Stomach smooth muscle (tissue), 2 donors: Measurements from ENCODE around the gene AMIGO2.
"Not testable (repeated sequence)": the region's sequence is repeated elsewhere in the genome, so short reads cannot be mapped to it uniquely, and the experiment has no call there.

Experiments
- H3K27ac ChIP-seq: one replicate; pipeline ENCODE4 v1.7.0; 2013; ENCODE audit warnings: mild to moderate bottlenecking, low read length, inconsistent platforms
- H3K27me3 ChIP-seq, 2 donors: one replicate each; pipeline ENCODE4 v1.7.0; 2013; ENCODE audit warnings: low read length in 2 of 2; ENCODE audit not compliant: insufficient read depth in 2 of 2, control insufficient read depth in 1 of 2
- H3K36me3 ChIP-seq, 2 donors: one replicate each; pipeline ENCODE4 v1.7.0; 2013; ENCODE audit warnings: low read length in 2 of 2; ENCODE audit not compliant: control insufficient read depth in 2 of 2, insufficient read depth in 2 of 2
- H3K4me1 ChIP-seq: one replicate; pipeline ENCODE4 v1.7.0; 2013; ENCODE audit warnings: low read length; ENCODE audit not compliant: control insufficient read depth, insufficient read depth
- H3K4me3 ChIP-seq, 2 donors: one replicate each; pipeline ENCODE4 v1.7.0; 2013; ENCODE audit warnings: low read length in 2 of 2
- H3K9ac ChIP-seq, 2 donors: one replicate each; pipeline ENCODE4 v1.7.0; 2013; ENCODE audit warnings: low read length in 2 of 2, mild to moderate bottlenecking in 1 of 2
- H3K9me3 ChIP-seq, 2 donors: one replicate each; pipeline ENCODE4 v1.7.0; 2013; ENCODE audit warnings: low read length in 2 of 2; ENCODE audit not compliant: control insufficient read depth in 2 of 2
- donor health status: healthy.
- donor health status: Pancreatic carcinoma.

AMIGO2 gene

GRCh38 chr12:47073951-47074350, 5.8 kb downstream of the AMIGO2 start:
- H3K27me3 ChIP-seq, result no peaks in the 10 kb centered on the region

GRCh38 chr12:47071241-47071852, 8.4 kb downstream of the AMIGO2 start:
- H3K4me3 ChIP-seq, result no peak overlapping the region
- no peaks in the 10 kb centered on the region for H3K36me3 ChIP-seq
- H3K27me3 ChIP-seq, result no peaks in the 10 kb centered on the region
- no peak overlapping the region for H3K27ac ChIP-seq
- no peaks in the 10 kb centered on the region for H3K9me3 ChIP-seq
- peaks cover 9% of the 10 kb centered on the region for H3K4me1 ChIP-seq
- H3K9ac ChIP-seq, result no peak overlapping the region

More at GRCh38 chr12:47073951-47074350, 5.8 kb downstream of the AMIGO2 start:
- Histone ChIP-seq H3K4me3 (no peak overlapping the region), H3K36me3 (no peaks in the 10 kb centered on the region), H3K4me1 (peaks cover 12% of the 10 kb centered on the region), H3K27ac (no peak overlapping the region), H3K9me3 (no peaks in the 10 kb centered on the region), H3K9ac (no peak overlapping the region)

DNA sequence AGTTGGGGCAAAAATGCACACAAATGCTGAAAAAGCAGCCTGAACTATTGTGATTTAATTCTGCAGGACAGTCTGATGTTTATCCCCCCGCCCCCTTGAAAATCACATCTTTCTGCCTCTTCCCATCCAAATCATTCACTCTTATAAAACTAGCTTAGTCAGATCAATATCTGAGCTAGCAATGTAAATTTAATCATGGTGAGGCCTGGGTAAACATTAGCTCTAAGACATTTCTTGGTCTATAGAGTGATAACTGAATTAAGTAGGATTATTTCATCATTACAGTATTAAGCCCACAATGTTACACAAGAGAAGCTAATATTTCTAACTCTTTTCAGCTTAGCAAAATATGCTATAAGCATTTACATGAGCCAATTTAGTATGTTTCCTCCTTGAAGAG, 9.4 kb downstream of the AMIGO2 start:
- H3K4me1 ChIP-seq, result peaks cover 9% of the 10 kb centered on the region
- no peak overlapping the region for H3K27ac ChIP-seq
- H3K9ac ChIP-seq, result no peak overlapping the region
- no peaks in the 10 kb centered on the region for H3K27me3 ChIP-seq
- H3K36me3 ChIP-seq, result no peaks in the 10 kb centered on the region
- no peaks in the 10 kb centered on the region for H3K9me3 ChIP-seq
- H3K4me3 ChIP-seq, result no peak overlapping the region

DNA sequence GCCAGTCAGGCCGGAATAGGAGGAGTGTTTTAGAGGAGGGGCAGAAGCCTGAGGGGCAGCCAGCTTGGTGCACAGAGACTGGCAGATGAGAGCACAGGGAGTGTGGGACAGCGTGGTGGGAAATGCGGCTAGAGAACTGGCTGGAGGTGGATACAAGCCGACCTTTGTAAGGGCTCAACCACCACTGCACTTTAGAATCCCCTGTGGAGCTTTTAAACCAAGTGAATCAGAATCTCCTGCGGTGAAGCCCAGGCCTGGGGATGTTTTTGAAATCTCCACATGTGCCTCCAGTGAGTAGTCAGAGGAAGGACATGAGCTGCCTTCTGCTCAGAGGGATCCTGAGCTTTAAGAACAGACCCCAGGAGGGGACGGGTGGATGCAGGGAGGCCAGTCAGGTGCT, 11.2 kb downstream of the AMIGO2 start:
- Histone ChIP-seq H3K4me3 (no peak overlapping the region), H3K36me3 (no peaks in the 10 kb centered on the region), H3K27ac (no peak overlapping the region), H3K9ac (no peak overlapping the region), H3K9me3 (no peaks in the 10 kb centered on the region), H3K27me3 (no peaks in the 10 kb centered on the region), H3K4me1 (peaks cover 9% of the 10 kb centered on the region)

DNA sequence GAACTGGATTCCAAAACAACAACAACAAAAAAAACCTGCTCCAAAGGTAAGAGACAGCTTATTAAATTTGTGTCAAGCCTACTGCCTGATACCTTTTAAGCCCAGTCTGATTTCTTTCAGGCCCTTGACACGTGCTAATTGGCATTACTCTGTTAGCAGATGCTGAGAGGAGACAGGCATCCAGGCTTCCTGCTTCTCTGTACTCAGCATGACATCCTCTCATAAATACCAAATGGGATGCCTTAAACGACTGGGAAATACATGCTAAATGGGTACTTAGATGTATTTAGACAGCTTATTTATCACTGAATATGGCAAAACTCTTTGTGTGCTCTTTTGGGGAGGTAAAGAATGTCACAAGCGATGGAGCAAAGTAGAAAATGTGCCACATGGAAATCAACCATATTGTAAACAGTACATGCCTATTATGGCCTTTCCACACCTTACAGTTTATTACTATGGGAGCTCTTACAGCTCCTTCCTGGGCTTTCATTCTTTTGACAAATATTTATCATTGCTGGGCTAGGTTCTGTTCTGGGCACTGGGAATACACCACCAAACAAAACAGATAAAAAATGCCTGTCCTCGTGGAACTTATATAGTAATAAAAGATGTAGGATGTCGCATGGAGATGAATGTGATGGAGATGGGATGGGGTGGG, 11.9 kb downstream of the AMIGO2 start:
- no peaks in the 10 kb centered on the region for H3K27me3 ChIP-seq
- H3K9ac ChIP-seq, result no peak overlapping the region
- H3K27ac ChIP-seq, result no peak overlapping the region
- no peaks in the 10 kb centered on the region for H3K9me3 ChIP-seq
- no peak overlapping the region for H3K4me3 ChIP-seq
- H3K36me3 ChIP-seq, result no peaks in the 10 kb centered on the region
- peaks cover 9% of the 10 kb centered on the region for H3K4me1 ChIP-seq

GRCh38 chr12:47067176-47067575, 12.6 kb downstream of the AMIGO2 start:
- peaks cover 9% of the 10 kb centered on the region for H3K4me1 ChIP-seq
- no peak overlapping the region for H3K27ac ChIP-seq

GRCh38 chr12:47066278-47067025, 13.3 kb downstream of the AMIGO2 start:
- peaks cover 9% of the 10 kb centered on the region for H3K4me1 ChIP-seq
- no peaks in the 10 kb centered on the region for H3K9me3 ChIP-seq
- no peaks in the 10 kb centered on the region for H3K27me3 ChIP-seq
- no peak overlapping the region for H3K27ac ChIP-seq
- H3K4me3 ChIP-seq, result no peak overlapping the region
- no peak overlapping the region for H3K9ac ChIP-seq
- no peaks in the 10 kb centered on the region for H3K36me3 ChIP-seq

More at GRCh38 chr12:47067176-47067575, 12.6 kb downstream of the AMIGO2 start:
- Histone ChIP-seq H3K4me3 (no peak overlapping the region), H3K9me3 (no peaks in the 10 kb centered on the region), H3K9ac (no peak overlapping the region), H3K27me3 (no peaks in the 10 kb centered on the region), H3K36me3 (no peaks in the 10 kb centered on the region)

DNA sequence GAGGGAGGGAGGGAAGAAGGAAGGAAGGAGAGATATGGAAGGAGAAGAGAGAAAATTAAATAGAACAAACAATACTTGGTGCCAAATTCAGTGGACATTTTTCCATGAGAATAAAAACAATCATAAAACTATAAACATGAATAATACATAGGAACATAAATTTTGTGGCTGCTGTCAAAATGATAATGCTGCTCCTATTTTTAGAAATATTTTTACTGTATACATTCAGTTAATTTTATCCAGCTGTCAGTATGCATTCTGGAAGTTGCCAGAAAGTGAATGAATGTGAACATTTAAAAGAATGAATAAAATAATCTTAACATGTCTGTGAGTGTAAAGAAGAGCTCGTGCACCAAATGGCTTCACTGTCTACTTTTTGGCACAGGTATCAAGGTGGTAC, 14.2 kb downstream of the AMIGO2 start:
- no peak overlapping the region for H3K27ac ChIP-seq
- no peaks in the 10 kb centered on the region for H3K36me3 ChIP-seq
- H3K4me1 ChIP-seq, result peaks cover 9% of the 10 kb centered on the region
- no peak overlapping the region for H3K9ac ChIP-seq
- H3K9me3 ChIP-seq, result no peaks in the 10 kb centered on the region
- no peak overlapping the region for H3K4me3 ChIP-seq
- H3K27me3 ChIP-seq, result no peaks in the 10 kb centered on the region

DNA sequence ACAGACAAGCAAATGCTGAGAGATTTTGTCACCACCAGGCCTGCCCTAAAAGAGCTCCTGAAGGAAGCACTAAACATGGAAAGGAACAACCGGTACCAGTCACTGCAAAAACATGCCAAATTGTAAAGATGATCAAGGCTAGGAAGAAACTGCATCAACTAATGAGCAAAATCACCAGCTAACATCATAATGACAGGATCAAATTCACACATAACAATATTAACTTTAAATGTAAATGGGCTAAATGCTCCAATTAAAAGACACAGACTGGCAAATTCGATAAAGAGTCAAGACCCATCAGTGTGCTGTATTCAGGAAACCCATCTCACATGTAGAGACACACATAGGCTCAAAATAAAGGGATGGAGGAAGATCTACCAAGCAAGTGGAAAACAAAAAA, 21.1 kb downstream of the AMIGO2 start:
- not testable (repeated sequence) for H3K4me1 ChIP-seq, H3K4me3 ChIP-seq, H3K9ac ChIP-seq, H3K27me3 ChIP-seq, H3K27ac ChIP-seq, H3K9me3 ChIP-seq, H3K36me3 ChIP-seq

DNA sequence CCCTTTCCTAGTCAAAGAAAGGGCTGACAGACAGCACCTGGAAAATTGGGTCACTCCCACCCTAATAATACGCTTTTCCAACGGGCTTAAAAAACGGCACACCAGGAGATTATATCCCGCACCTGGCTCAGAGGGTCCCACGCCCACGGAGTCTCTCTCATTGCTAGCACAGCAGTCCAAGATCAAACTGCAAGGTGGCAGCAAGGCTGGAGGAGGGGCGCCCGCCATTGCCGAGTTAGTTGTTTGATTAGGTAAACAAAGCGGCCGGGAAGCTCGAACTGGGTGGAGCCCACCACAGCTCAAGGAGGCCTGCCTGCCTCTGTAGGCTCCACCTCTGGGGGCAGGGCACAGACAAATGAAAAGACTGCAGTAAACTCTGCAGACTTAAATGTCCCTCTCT, 22.8 kb downstream of the AMIGO2 start:
- not testable (repeated sequence) for H3K27me3 ChIP-seq, H3K4me1 ChIP-seq, H3K9me3 ChIP-seq, H3K27ac ChIP-seq, H3K36me3 ChIP-seq, H3K4me3 ChIP-seq, H3K9ac ChIP-seq

DNA sequence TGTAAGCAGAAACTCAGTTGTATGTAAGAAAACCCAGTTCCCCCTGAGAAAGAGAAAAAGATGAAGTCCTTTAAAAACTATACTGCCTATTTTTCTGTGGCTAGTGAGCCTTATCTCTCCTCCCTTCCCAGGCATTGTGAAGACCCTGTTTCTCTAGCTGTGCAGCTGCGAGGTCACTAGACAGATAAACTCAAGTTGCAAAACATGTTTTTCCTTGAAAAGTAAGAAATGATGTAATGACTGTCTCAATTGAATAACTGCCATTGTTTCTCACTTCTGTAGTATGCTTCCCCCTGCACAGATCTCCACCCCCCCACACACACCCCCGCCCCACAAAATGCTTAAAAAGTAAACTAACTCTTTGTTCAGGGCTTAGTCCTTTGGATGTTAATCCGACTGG, 23.9 kb downstream of the AMIGO2 start:
- H3K4me3 ChIP-seq, H3K36me3 ChIP-seq, H3K27ac ChIP-seq, H3K9me3 ChIP-seq, H3K27me3 ChIP-seq, H3K9ac ChIP-seq, H3K4me1 ChIP-seq: not testable (repeated sequence)
